PC-9 (cell line): ENCODE results near the gene WAS. TPM values are rescaled to one million over a fixed set of nuclear protein-coding genes. Genes with fewer than 3 reads are reported as not detected.

Experiments
- BruUV-seq: library from RNA; stranded (reverse); fragments of 400-500 nt; replicated peaks from 2 replicates; lab custom pipeline; 2021; lab: Mats Ljungman, UMichigan
- CTCF ChIA-PET: fragments of 300-600 bp; sonication (Branson Sonifier 250); formaldehyde crosslinking; loops from one replicate; lab custom pipeline; 2022; ENCODE audit warnings: antibody characterized with exemption; lab: Charles Lee
- POLR2A ChIA-PET: fragments of 300-600 bp; sonication (Branson Sonifier 250); formaldehyde crosslinking; loops from one replicate; lab custom pipeline; 2022; ENCODE audit warnings: antibody characterized with exemption; ENCODE audit not compliant: unreplicated experiment; lab: Charles Lee
- DNase-seq, 2 experiments: peaks; one replicate each; pipeline versions ENCODE4 v3.0.0 to v3.0.0-alpha.2; 2015 to 2022; ENCODE audit warnings: mixed read lengths in 1 of 2
- H2AFZ ChIP-seq: fragments of 200-600 bp; sonication (generic); 2 replicates; pipeline ENCODE4 v1.8.1; 2017; ENCODE audit warnings: antibody characterized with exemption
- H3F3A ChIP-seq: fragments of 200-600 bp; sonication (generic); 2 replicates; pipeline ENCODE4 v1.8.1; 2017; ENCODE audit warnings: antibody characterized with exemption, mild to moderate bottlenecking, low read depth; ENCODE audit not compliant: insufficient read depth
- H3K27ac ChIP-seq: fragments of 200-600 bp; sonication (generic); 2 replicates; pipeline ENCODE4 v1.6.1; 2016; ENCODE audit warnings: mixed run types
- H3K27me3 ChIP-seq: fragments of 200-600 bp; sonication (generic); 2 replicates; pipeline ENCODE4 v1.6.1; 2016; ENCODE audit warnings: low read depth, mixed run types; ENCODE audit not compliant: insufficient read depth
- H3K36me3 ChIP-seq: fragments of 200-600 bp; sonication (generic); 2 replicates; pipeline ENCODE4 v1.6.1; 2016; ENCODE audit warnings: low read depth, mixed run types
- H3K4me1 ChIP-seq: fragments of 200-600 bp; sonication (generic); replicated peaks from 2 replicates; pipeline ENCODE4 v1.6.1; 2016; ENCODE audit warnings: mixed run types; ENCODE audit not compliant: insufficient read depth
- H3K4me2 ChIP-seq: fragments of 200-600 bp; sonication (generic); 2 replicates; pipeline ENCODE4 v1.6.1; 2017; ENCODE audit warnings: mixed run types
- H3K4me3 ChIP-seq: fragments of 200-600 bp; sonication (generic); 2 replicates; pipeline ENCODE4 v1.6.1; 2016; ENCODE audit warnings: mixed run types
- H3K79me2 ChIP-seq: fragments of 200-600 bp; sonication (generic); 2 replicates; pipeline ENCODE4 v1.6.1; 2017; ENCODE audit warnings: low read depth, mixed run types
- H3K9me2 ChIP-seq: fragments of 200-600 bp; sonication (generic); 2 replicates; pipeline ENCODE4 v1.8.1; 2017; ENCODE audit warnings: mild to moderate bottlenecking; ENCODE audit not compliant: insufficient read depth
- H3K9me3 ChIP-seq: fragments of 200-600 bp; sonication (generic); 2 replicates; pipeline ENCODE4 v1.8.1; 2016; ENCODE audit warnings: low read depth; ENCODE audit not compliant: insufficient read depth
- H4K20me1 ChIP-seq: fragments of 200-600 bp; sonication (generic); 2 replicates; pipeline ENCODE4 v1.8.1; 2017; ENCODE audit not compliant: insufficient read depth
- CTCF ChIP-seq: fragments of 200-600 bp; sonication (generic); conservative IDR thresholded peaks from 2 replicates; pipeline ENCODE4 v1.6.1; 2017; ENCODE audit warnings: mixed run types, antibody characterized with exemption, mild to moderate bottlenecking, moderate library complexity
- EZH2 ChIP-seq: fragments of 200-600 bp; sonication (generic); IDR thresholded peaks from 2 replicates; pipeline ENCODE4 v1.8.0; 2017; ENCODE audit warnings: antibody characterized with exemption, low read depth
- intact Hi-C: fragments of 100-400 bp; cut with micrococcal nuclease; formaldehyde crosslinking; loops from one replicate; pipeline ENCODE4 v1.10.0; 2022; ENCODE audit not compliant: unreplicated experiment
- total RNA-seq: library from RNA; stranded (reverse); gene quantifications from 2 replicates; pipeline ENCODE4 v1.2.3, GENCODE V29; 2021

WAS gene
- total RNA-seq, 1 experiment from 2014 or later = 0.22 TPM

GRCh38 chrX:48700246-48700645 lies 16.6 kb downstream of the WAS start:
- peaks cover 12% of the 10 kb centered on the region; the same call in 1 of the 2 replicates for H3F3A ChIP-seq
- TF ChIP-seq CTCF = no peak
- TF ChIP-seq EZH2 = no peak
- ChIA-PET POLR2A (no interaction called here), CTCF (no interaction called here)
- no peak overlapping the region for H2AFZ ChIP-seq
- intact Hi-C loops = no loop called here
- H3K79me2 ChIP-seq = peaks cover 7% of the 10 kb centered on the region; the same call in 1 of the 2 replicates
- no TSS peak for BruUV-seq
- no peaks in the 10 kb centered on the region for H3K36me3 ChIP-seq
- H4K20me1 ChIP-seq = no peaks in the 10 kb centered on the region
- DNase-seq = no peak
- peaks cover 11% of the 10 kb centered on the region; the same call in 1 of the 2 replicates for H3K4me1 ChIP-seq
- no peak overlapping the region for H3K4me3 ChIP-seq
- H3K27ac ChIP-seq = no peak overlapping the region
- no peaks in the 10 kb centered on the region for H3K27me3 ChIP-seq
- no peaks in the 10 kb centered on the region for H3K9me2 ChIP-seq
- no peaks in the 10 kb centered on the region for H3K9me3 ChIP-seq
- H3K4me2 ChIP-seq = no peak overlapping the region

DNA sequence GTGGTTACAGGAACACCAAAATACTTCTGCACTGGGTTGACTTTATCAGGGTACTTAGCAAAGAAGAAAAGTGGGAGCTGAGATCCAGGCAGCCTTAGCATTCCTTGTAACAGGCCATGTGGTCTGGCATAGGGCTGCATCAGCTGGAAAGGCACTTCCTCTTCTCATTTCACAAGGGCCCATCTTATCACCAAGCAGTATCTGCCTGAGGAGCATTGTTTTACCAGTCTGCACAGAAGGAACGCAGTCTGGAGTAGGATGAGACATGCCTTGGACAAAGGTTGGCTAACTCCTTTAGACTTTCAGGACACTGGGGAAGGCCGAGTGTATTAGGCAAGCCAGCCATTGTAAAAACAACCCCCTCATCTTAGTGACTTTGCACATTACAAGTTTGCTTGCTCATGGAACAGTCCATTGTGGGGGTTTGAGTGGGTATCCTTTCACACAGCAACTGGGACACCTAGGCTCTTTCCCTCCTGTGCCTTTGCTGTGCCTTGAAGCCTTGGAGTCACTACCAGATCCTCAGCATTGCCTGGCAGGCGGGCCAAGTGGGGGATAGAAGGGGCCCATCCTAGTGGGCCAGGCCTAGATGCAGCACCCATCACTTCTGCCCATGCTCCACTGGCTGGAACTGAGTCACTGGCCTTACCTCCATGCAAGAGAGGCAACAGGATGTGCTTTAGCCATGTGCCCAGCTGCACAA lies 17.5 kb downstream of the WAS start:
- Histone ChIP-seq H3K4me1 (peaks cover 11% of the 10 kb centered on the region; the same call in 1 of the 2 replicates), H3F3A (peaks cover 12% of the 10 kb centered on the region; the same call in 1 of the 2 replicates), H3K9me2 (no peaks in the 10 kb centered on the region), H3K4me2 (no peak overlapping the region), H3K9me3 (no peaks in the 10 kb centered on the region), H3K79me2 (peaks cover 7% of the 10 kb centered on the region; the same call in 1 of the 2 replicates), H3K36me3 (no peaks in the 10 kb centered on the region), H4K20me1 (no peaks in the 10 kb centered on the region), H3K27me3 (no peaks in the 10 kb centered on the region), H3K27ac (no peak overlapping the region), H3K4me3 (no peak overlapping the region), H2AFZ (no peak overlapping the region)
- TF ChIP-seq CTCF (no peak), EZH2 (no peak)
- intact Hi-C loops = no loop called here
- ChIA-PET POLR2A (no interaction called here), CTCF (no interaction called here)
- DNase-seq = no peak
- BruUV-seq = no TSS peak

DNA sequence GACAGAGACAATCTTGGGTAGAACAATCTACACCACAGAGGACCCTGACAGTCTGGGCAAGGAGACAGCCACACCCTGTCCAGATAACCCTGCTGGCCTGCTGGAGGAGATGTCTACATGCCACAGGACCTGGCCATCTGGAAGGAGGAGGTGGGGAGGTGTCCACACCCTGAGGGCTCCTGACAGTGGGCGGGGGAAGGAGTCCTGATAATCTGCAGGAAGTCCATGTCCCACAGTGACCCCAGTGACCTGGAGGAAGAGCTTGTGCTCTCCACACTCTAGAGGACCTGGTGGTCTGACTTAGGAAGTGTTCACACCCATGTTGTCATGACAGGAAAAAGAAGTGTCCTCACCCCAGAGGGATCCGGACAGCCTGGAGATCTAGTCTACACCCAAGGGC lies 18.4 kb downstream of the WAS start:
- no peak for DNase-seq
- Histone ChIP-seq H3K4me2 (no peak overlapping the region), H3K79me2 (peaks cover 7% of the 10 kb centered on the region; the same call in 1 of the 2 replicates), H3K9me2 (no peaks in the 10 kb centered on the region), H4K20me1 (no peaks in the 10 kb centered on the region), H3K9me3 (no peaks in the 10 kb centered on the region), H3K27ac (no peak overlapping the region), H3K4me3 (no peak overlapping the region), H2AFZ (no peak overlapping the region), H3K36me3 (no peaks in the 10 kb centered on the region), H3F3A (peaks cover 12% of the 10 kb centered on the region; the same call in 1 of the 2 replicates), H3K27me3 (no peaks in the 10 kb centered on the region), H3K4me1 (peaks cover 11% of the 10 kb centered on the region; the same call in 1 of the 2 replicates)
- ChIA-PET CTCF (no interaction called here), POLR2A (no interaction called here)
- BruUV-seq = no TSS peak
- intact Hi-C loops = no loop called here
- no peak for TF ChIP-seq CTCF
- no peak for TF ChIP-seq EZH2
